HG02840 (cell line): ENCODE results near the gene ZNF213.

Source experiments
- ATAC-seq: cut with Tn5 transposase; IDR thresholded peaks from one replicate; pipeline ENCODE4 v1.9.1; 2021; ENCODE audit warnings: mild to moderate bottlenecking, moderate library complexity, moderate number of reproducible peaks; ENCODE audit not compliant: unreplicated experiment, low FRiP score

The ZNF213 gene

DNA sequence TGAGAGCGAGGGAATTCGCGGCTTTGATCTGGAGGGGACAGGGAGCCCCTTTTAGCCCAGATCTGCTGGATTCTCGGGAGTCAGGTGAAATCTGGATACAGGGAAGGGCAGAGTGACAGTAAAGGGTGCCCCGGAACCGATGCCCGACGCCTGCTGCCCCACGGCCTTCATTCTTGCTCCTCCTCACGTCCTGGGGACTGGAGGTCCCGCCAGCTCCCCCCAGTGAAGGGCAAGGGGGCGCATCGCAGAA lies 53.8 kb downstream of the ZNF213 start:
- no peak for ATAC-seq

DNA sequence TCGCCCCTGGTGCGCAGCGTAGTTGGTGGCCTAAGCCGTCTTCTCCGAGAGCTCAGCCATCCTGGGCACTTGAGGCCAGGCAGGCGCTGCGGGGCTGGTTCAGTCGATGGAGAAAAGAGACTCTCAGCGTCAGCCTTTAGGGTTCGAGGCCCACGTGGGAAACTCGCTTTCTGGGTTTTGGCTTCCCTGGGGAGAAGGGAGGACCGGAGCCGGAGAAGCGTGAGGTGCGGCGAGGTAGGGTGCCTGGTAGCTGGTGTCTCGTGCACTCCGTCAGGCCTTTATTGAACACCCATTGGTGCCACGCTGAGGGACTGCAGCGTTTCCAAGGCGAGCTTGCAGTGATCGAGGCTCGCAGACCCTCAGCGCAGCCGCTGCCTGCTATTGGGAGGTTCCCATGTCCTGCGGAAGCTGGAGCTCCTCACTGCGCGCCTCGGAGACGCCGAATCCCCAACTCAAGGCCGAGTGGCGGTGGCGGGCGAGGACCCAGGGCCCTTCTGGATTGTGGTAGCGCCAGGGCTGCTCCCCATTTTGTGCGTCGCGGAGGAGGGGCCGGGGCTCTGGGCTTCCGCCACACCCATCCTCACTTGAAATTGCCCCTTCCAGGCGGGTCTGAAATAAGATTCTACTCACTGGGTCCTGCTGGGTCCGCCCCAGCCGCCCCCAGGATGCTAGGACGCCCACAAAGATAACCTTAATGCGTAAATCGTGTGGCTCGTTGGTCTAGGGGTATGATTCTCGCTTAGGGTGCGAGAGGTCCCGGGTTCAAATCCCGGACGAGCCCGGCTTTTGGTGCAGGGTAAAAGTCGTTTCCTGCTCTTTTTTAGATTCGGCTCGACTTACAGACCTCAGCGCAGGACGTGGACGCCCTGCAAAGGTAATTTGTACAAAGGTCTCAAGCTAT lies 54.3 kb downstream of the ZNF213 start:
- ATAC-seq, result no peak

- no peak for ATAC-seq
Observed at GRCh38 chr16:3189869-3190268, 55.0 kb downstream of the ZNF213 start.

DNA sequence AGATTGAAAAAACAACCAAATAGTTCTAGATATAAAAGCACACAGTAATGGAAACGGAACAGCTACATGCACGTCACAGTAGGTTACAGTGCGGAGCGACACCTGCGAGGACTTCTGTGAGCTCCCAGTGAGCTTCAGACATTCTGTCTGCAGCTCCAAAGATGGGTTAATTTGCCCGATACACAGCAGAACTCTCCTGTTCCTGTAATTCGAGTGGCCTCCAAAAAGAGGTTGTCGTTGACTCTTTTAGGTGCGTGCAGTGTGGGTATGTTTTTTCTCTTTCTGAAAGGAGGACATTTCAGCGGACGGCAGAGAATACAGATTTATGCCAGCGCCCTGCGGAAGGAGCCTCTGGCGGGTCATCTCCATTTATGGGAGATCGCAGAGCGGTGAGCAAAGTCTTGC lies 56.1 kb downstream of the ZNF213 start:
- ATAC-seq, result no peak
